ENCODE data around the gene GNG7.
A peak's percentile ranks its signal among the peaks of the same experiment; 100 is the strongest.

DNA sequence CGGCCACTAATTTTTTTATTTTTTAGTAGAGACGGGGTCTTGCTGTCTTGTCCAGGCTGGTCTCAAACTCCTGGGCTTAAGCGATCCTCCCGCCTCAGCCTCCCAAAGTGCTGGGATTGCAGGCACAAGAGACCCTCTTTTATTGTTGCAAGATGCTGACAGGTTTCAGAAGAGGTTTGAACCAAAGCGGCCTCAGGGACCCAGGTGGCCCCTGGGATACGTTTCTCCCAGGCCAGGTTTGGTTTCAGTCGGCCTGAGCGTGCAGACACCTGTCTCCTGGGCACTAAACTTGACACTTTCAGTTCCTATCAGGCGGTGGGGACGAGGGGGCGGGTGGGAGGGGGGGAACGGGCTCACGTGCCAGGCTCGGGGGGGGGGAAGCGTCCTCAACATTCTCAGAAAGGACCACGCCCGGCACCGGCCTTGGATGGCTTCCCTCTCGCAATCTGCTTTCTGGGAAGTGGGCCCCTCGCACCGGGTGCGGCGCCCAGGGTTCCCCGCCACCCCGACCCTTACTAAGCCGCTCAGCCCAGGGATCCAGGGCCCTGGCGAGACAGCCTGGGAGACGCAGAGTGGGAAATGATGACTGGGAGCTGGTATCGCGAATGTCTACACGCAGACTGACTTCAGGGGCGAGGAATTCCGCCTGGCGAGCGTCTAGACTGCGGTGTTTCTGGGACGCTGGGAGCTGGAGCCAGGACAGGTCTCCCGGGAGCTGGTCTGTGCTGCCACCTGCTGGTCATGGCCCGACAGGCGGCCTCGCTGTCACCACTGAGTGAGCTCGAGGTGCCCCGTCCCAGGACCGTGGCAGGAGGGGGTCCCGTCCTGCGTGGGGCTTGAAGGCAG lies 91.6 kb downstream of the GNG7 start:
- TF ChIP-seq CTCF (IDR thresholded peaks at IDR 0.05; ENCODE audit: low read depth, low read length, poor library complexity, severe bottlenecking): peak; percentile 97
- TF ChIP-seq EZH2phosphoT487 (IDR thresholded peaks at IDR 0.05; ENCODE audit: borderline replicate concordance, low read length): no peak

Data from DOHH2 (cell line).